Prostate gland (tissue), 2 donors: ENCODE results near the gene TRPV5. TPM values are rescaled to one million over a fixed set of nuclear protein-coding genes. Genes with fewer than 3 reads are reported as not detected.
"Not testable (repeated sequence)": the region's sequence is repeated elsewhere in the genome, so short reads cannot be mapped to it uniquely, and the experiment has no call there.

Source experiments
- DNase-seq: peaks from one replicate; pipeline ENCODE4 v3.0.0-alpha.2; 2019; ENCODE audit warnings: low spot score
- H3K27ac ChIP-seq, 2 donors: fragments of 200-600 bp; sonication (generic); 2 replicates each; pipeline ENCODE4 v1.5.1; 2017 to 2019
- H3K27me3 ChIP-seq: fragments of 200-600 bp; sonication (generic); replicated peaks from 2 replicates; pipeline ENCODE4 v1.5.1; 2019; ENCODE audit not compliant: insufficient read depth
- H3K36me3 ChIP-seq, 2 donors: fragments of 200-600 bp; sonication (generic); 1 replicate in 1 of 2; 2 replicates in 1 of 2; pipeline versions ENCODE4 v1.5.1 to v1.8.1; 2017 to 2019
- H3K4me1 ChIP-seq: fragments of 200-600 bp; sonication (generic); replicated peaks from 2 replicates; pipeline ENCODE4 v1.5.1; 2019
- H3K4me3 ChIP-seq, 2 donors: fragments of 200-600 bp; sonication (generic); 2 replicates each; pipeline ENCODE4 v1.5.1; 2017 to 2019
- H3K9me3 ChIP-seq: fragments of 200-600 bp; sonication (generic); 2 replicates; pipeline ENCODE4 v1.5.1; 2017
- POLR2A ChIP-seq: fragments of 450-650 bp; IDR thresholded peaks from one replicate; pipeline ENCODE4 v1.6.1; 2016; ENCODE audit warnings: antibody characterized with exemption, mild to moderate bottlenecking
- POLR2AphosphoS5 ChIP-seq: sonication (generic); formaldehyde crosslinking; IDR thresholded peaks from one replicate; pipeline ENCODE4 v1.6.1; 2017; ENCODE audit warnings: antibody characterized with exemption
- WGBS: methylation state at CpG from one replicate; pipeline ENCODE4 v1.1.5; 2018; 5-methylcytosine and 5-hydroxymethylcytosine counted together
- intact Hi-C: fragments of 100-400 bp; cut with DNase I; formaldehyde crosslinking; loops from one replicate; pipeline ENCODE4 v1.14.2; 2022
- total RNA-seq, 2 donors: library from RNA; depleted of rRNA; stranded (reverse); fragments of >200 nt; gene quantifications; one replicate each; pipeline ENCODE4 v1.1.0, GENCODE V29; 2016
- TF ChIP-seq, protein P1 (sequence below), 4 experiments: fragments of 200-600 bp in 2 of 4; fragments of 450-650 bp in 2 of 4; sonication (generic) in 2 of 4; IDR thresholded peaks; 1 replicate in 3 of 4; 2 replicates in 1 of 4; pipeline ENCODE4 v1.5.1; 2016 to 2019; ENCODE audit warnings: antibody characterized with exemption in 4 of 4, mild to moderate bottlenecking in 2 of 4, moderate library complexity in 2 of 4

Gene TRPV5
- not detected for total RNA-seq

DNA sequence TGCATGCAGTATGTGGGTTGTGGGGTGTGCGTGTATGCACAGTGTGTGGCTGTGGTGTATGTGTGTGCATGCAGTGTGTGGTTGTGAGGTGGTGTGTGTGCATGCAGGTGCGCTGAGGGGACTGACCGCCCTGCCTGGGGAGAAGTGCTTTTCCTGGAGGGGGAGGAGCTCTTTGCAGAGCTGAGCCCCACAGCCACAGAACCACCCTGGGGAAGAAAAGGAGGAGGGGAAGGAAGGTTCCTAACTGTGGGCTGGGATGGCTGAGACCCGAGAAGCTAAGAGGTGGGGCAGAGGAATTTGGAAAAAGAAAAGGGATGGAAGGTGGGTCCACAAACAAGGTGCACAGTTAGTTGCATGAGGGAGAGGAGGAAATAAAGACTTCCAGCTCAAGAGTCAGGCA is at the start of gene TRPV5:
TRPV5 (minus strand) TSS at position 123 of the 400 bp plus-strand sequence. CDS start 287 bp downstream, outside the sequence.
- no peak for TF ChIP-seq POLR2AphosphoS5
- no peak for TF ChIP-seq POLR2A
- TF ChIP-seq, protein P1, sequence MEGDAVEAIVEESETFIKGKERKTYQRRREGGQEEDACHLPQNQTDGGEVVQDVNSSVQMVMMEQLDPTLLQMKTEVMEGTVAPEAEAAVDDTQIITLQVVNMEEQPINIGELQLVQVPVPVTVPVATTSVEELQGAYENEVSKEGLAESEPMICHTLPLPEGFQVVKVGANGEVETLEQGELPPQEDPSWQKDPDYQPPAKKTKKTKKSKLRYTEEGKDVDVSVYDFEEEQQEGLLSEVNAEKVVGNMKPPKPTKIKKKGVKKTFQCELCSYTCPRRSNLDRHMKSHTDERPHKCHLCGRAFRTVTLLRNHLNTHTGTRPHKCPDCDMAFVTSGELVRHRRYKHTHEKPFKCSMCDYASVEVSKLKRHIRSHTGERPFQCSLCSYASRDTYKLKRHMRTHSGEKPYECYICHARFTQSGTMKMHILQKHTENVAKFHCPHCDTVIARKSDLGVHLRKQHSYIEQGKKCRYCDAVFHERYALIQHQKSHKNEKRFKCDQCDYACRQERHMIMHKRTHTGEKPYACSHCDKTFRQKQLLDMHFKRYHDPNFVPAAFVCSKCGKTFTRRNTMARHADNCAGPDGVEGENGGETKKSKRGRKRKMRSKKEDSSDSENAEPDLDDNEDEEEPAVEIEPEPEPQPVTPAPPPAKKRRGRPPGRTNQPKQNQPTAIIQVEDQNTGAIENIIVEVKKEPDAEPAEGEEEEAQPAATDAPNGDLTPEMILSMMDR (IDR thresholded peaks at IDR 0.05) = no peak
- Histone ChIP-seq H3K9me3 (no peaks in the 10 kb centered on the region), H3K4me1 (no peaks in the 10 kb centered on the region), H3K36me3 (no peaks in the 10 kb centered on the region), H3K27me3 (no peaks in the 10 kb centered on the region), H3K4me3 (no peak within 1 kb of the TSS), H3K27ac (no peak within 1 kb of the TSS)
- no peak for DNase-seq
- WGBS = 71% methylated on average over 4 of the region's 4 CpGs
- intact Hi-C loops = no loop called here

DNA sequence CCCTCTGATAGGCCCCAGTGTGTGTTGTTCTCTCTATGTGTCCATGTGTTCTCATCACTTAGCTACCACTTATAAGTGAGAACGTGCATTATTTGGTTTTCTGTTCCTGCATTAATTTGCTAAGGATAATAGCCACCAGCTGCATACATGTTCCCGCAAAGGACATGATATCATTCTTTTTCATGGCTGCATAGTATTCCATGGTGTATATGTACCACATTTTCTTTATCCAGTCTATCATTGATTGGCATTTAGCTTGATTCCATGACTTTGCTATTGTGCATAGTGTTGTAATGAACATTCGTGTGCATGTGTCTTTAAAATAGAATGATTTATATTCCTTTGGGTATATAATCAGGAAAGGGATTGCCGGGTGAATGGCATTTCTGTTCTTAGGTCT is 44.9 kb upstream of the TRPV5 start:
- H3K27ac ChIP-seq, DNase-seq, H3K36me3 ChIP-seq, H3K9me3 ChIP-seq, H3K4me1 ChIP-seq, H3K4me3 ChIP-seq, intact Hi-C loops, H3K27me3 ChIP-seq: not testable (repeated sequence)
- 95% methylated on average over 4 of the region's 4 CpGs for WGBS

DNA sequence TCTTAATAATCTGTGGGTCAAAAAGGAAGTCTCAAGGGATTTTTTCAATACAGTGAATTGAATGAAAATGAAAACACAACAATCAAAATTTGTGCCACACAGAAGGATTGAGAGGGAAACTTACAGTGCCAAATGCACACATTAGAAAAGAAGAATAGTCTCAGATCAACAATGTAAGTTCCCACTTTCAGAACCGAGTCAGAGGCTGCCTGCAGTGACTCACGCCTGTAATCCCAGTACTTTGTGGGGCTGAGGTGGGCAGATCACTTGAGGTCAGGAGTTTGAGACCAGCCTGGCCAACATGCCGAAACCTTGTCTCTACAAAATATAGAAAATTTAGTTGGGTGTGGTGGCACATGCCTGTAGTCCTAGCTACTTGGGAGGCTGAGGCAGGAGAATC is 41.1 kb upstream of the TRPV5 start:
- 84% methylated on average over 3 of the region's 3 CpGs for WGBS
- no peak overlapping the region for H3K4me3 ChIP-seq

DNA sequence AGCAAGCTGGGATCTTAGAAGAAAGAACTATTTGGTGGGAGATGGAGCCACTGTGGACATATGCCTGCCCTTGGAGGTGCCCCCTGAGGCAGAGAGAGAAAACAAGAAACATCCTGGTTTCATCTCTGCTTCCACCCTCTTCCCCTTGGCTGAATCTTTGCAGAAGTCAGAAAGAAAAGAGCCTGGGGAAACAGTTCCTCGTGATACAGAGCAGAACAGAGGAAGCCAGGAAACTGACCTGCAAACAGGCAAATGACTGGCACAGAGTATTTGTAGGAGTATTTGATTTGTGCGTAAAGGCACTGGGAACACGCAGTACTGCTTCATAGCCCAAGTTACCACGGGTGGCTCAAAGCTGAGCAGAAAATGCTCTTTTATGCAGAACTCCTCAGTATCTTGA is 35.6 kb upstream of the TRPV5 start:
- TF ChIP-seq, protein P1 (IDR thresholded peaks at IDR 0.05) = no peak
- no peak for TF ChIP-seq POLR2A
- no peak for TF ChIP-seq POLR2AphosphoS5
- WGBS = 52% methylated on average over 4 of the region's 4 CpGs
- intact Hi-C loops = no loop called here

More for the DNA sequence above, 41.1 kb upstream of the TRPV5 start:
- no peaks in the 10 kb centered on the region for H3K36me3 ChIP-seq
- no peak overlapping the region for H3K27ac ChIP-seq
- H3K4me1 ChIP-seq = no peaks in the 10 kb centered on the region
- no peak for DNase-seq
- intact Hi-C loops = no loop called here
- TF ChIP-seq POLR2AphosphoS5 = no peak
- TF ChIP-seq, protein P1 (IDR thresholded peaks at IDR 0.05) = no peak
- TF ChIP-seq POLR2A = no peak
- no peaks in the 10 kb centered on the region for H3K9me3 ChIP-seq
- H3K27me3 ChIP-seq = no peaks in the 10 kb centered on the region

DNA sequence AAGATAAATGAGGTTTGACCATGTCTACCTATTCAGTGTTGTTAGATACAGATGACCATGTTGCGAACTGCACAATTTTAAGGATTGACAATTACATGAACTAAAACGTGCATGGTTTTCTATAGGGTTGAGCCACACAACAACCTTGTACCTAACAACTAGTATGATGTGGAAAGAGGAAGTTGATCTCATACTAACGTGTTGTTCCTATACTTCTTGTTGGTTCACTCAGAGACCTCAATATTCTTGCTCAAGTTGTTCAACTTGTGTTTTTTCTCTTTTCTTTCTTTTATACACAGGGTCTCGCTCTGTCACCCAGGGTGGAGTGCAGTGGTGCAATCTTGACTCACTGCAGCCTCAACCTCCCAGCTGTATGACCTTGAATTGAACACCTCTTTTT is 34.7 kb upstream of the TRPV5 start:
- Histone ChIP-seq H3K27me3 (no peaks in the 10 kb centered on the region), H3K36me3 (no peaks in the 10 kb centered on the region), H3K27ac (no peak overlapping the region), H3K4me1 (no peaks in the 10 kb centered on the region), H3K9me3 (no peaks in the 10 kb centered on the region), H3K4me3 (no peak overlapping the region)
- whole genome bisulfite sequencing = 91% methylated on average over 4 of the region's 4 CpGs
- no peak for DNase-seq
- intact Hi-C loops = no loop called here
- TF ChIP-seq POLR2A = no peak
- no peak for TF ChIP-seq POLR2AphosphoS5
- TF ChIP-seq, protein P1 (IDR thresholded peaks at IDR 0.05) = no peak

More for the DNA sequence above, 35.6 kb upstream of the TRPV5 start:
- H3K4me3 ChIP-seq = no peak overlapping the region
- H3K9me3 ChIP-seq = no peaks in the 10 kb centered on the region
- no peak overlapping the region for H3K27ac ChIP-seq
- H3K4me1 ChIP-seq = no peaks in the 10 kb centered on the region
- no peaks in the 10 kb centered on the region for H3K36me3 ChIP-seq
- DNase-seq = no peak
- H3K27me3 ChIP-seq = no peaks in the 10 kb centered on the region
